ENCODE results near the gene LASP1NB.

LASP1NB gene

GRCh38 chr17:38904892-38905291 is 20.5 kb upstream of the LASP1NB start:
- intact Hi-C loops (cut with DNase I) = no loop called here
- Histone ChIP-seq H3K4me1 (replicated peaks in 1 of 2) (peaks cover 0 to 28% of the 10 kb centered on the region in 2 donors), H3K36me3 (replicated peaks in 1 of 2) (peaks cover 0 to 25% of the 10 kb centered on the region in 2 donors), H3K4me3 (no peak overlapping the region), H3K9me3 (replicated peaks in 1 of 3) (no peaks in the 10 kb centered on the region), H3K27ac (no peak overlapping the region), H3K27me3 (no peaks in the 10 kb centered on the region)
- TF ChIP-seq CTCF (IDR thresholded peaks at IDR 0.05) (no peak), POLR2A (IDR thresholded peaks at IDR 0.05) (no peak)
- WGBS, 4 donors = 94 to 100% (median 97%) methylated on average over 3 of the region's 3 CpGs
- no peak for DNase-seq

- TF ChIP-seq CTCF (IDR thresholded peaks at IDR 0.05) (no peak), POLR2A (IDR thresholded peaks at IDR 0.05) (no peak)
- Histone ChIP-seq H3K4me3 (no peak overlapping the region), H3K4me1 (replicated peaks in 1 of 2) (peaks cover 0 to 23% of the 10 kb centered on the region in 2 donors), H3K27ac (no peak overlapping the region), H3K9me3 (replicated peaks in 1 of 3) (no peaks in the 10 kb centered on the region), H3K36me3 (replicated peaks in 1 of 2) (peaks cover 0 to 29% of the 10 kb centered on the region in 2 donors), H3K27me3 (no peaks in the 10 kb centered on the region)
- intact Hi-C loops (cut with DNase I) = no loop called here
- DNase-seq = no peak
- 90 to 97% (median 96%) methylated on average over 10 of the region's 10 CpGs for WGBS, 4 donors
Observed at GRCh38 chr17:38905375-38905774, 20.0 kb upstream of the LASP1NB start.

GRCh38 chr17:38906460-38907228 is 18.8 kb upstream of the LASP1NB start:
- no peak for TF ChIP-seq POLR2A (IDR thresholded peaks at IDR 0.05)
- no peak for TF ChIP-seq CTCF (IDR thresholded peaks at IDR 0.05)
- Histone ChIP-seq H3K4me3 (no peak overlapping the region), H3K9me3 (replicated peaks in 1 of 3) (no peaks in the 10 kb centered on the region), H3K36me3 (replicated peaks in 1 of 2) (peaks cover 0 to 29% of the 10 kb centered on the region in 2 donors), H3K27me3 (no peaks in the 10 kb centered on the region), H3K27ac (peak overlapping the region in 1 of 5 donors; percentile 63), H3K4me1 (replicated peaks in 1 of 2) (peaks cover 0 to 11% of the 10 kb centered on the region in 2 donors)
- WGBS, 4 donors = 72 to 82% (median 79%) methylated on average over 5 to 7 of the region's 7 CpGs
- DNase-seq = no peak
- intact Hi-C loops (cut with DNase I) = no loop called here

- Histone ChIP-seq H3K27me3 (no peaks in the 10 kb centered on the region), H3K36me3 (replicated peaks in 1 of 2) (peaks cover 0 to 27% of the 10 kb centered on the region in 2 donors), H3K9me3 (replicated peaks in 1 of 3) (no peaks in the 10 kb centered on the region), H3K27ac (peak overlapping the region in 2 of 5 donors; percentile 17 to 51), H3K4me1 (replicated peaks in 1 of 2) (peaks cover 12 to 23% of the 10 kb centered on the region in 2 donors), H3K4me3 (no peak overlapping the region)
- WGBS, 4 donors = 0 to 75% (median 71%) methylated on average over 1 to 15 of the region's 15 CpGs
- no peak for DNase-seq
- intact Hi-C loops (cut with DNase I) = no loop called here
- TF ChIP-seq CTCF (IDR thresholded peaks at IDR 0.05) = no peak
- TF ChIP-seq POLR2A (IDR thresholded peaks at IDR 0.05) = no peak
Observed at GRCh38 chr17:38907930-38908675, 17.3 kb upstream of the LASP1NB start.
